K562 (cell line): ENCODE measurements around the gene CCN6. TPM values are rescaled to one million over a fixed set of nuclear protein-coding genes. Genes with fewer than 3 reads are reported as not detected.
A peak's percentile ranks its signal among the peaks of the same experiment; 100 is the strongest.

ENCODE experiments used
- ARID4B ChIP-seq: sonication (generic); formaldehyde crosslinking; IDR thresholded peaks from 2 replicates; pipeline ENCODE4 v1.8.0; 2022; ENCODE audit warnings: mild to moderate bottlenecking, missing genetic modification reagents
- BRD9 ChIP-seq: fragments of 450-650 bp; IDR thresholded peaks from 2 replicates; pipeline ENCODE4 v1.6.1; 2018; ENCODE audit warnings: low read depth; ENCODE audit not compliant: partially characterized antibody
- CC2D1A ChIP-seq: fragments of 450-650 bp; IDR thresholded peaks from 2 replicates; pipeline ENCODE4 v1.6.1; 2017; ENCODE audit warnings: mild to moderate bottlenecking
- CEBPG ChIP-seq, 3 experiments: fragments of 200-800 bp in 1 of 3; sonication (Bioruptor generic) in 1 of 3; sonication (generic) in 1 of 3; formaldehyde crosslinking in 1 of 3; IDR thresholded peaks in 2 of 3; conservative IDR thresholded peaks in 1 of 3; 2 replicates each; pipeline versions ENCODE4 v1.6.1 to v1.8.0; 2016 to 2022; ENCODE audit warnings: missing compliant biosample characterization in 2 of 3, missing genetic modification characterization in 2 of 3, mild to moderate bottlenecking in 1 of 3, missing genetic modification reagents in 1 of 3
- CTCF ChIP-seq, 3 experiments: IDR thresholded peaks in 2 of 3; conservative IDR thresholded peaks in 1 of 3; 2 replicates each; pipeline ENCODE4 v1.5.1; 2011 to 2012; ENCODE audit warnings: low read length in 3 of 3, mild to moderate bottlenecking in 3 of 3, control low read depth in 2 of 3, improper control_type of control experiment in 1 of 3, inconsistent platforms in 1 of 3, low read depth in 1 of 3, mixed read lengths in 1 of 3, moderate library complexity in 1 of 3; ENCODE audit not compliant: insufficient read depth in 2 of 3
- EP400 ChIP-seq: fragments of 450-650 bp; IDR thresholded peaks from 2 replicates; pipeline ENCODE4 v1.6.1; 2017; ENCODE audit warnings: antibody characterized with exemption, mild to moderate bottlenecking, moderate library complexity
- ERF ChIP-seq: fragments of 450-650 bp; formaldehyde crosslinking; IDR thresholded peaks from 2 replicates; pipeline ENCODE4 v1.4.0; 2020; ENCODE audit warnings: mild to moderate bottlenecking, mixed read lengths
- FOSL1 ChIP-seq: fragments of 200-800 bp; sonication (Bioruptor generic); conservative IDR thresholded peaks from 2 replicates; pipeline ENCODE4 v1.6.1; 2016; ENCODE audit warnings: missing genetic modification characterization, missing compliant biosample characterization
- GTF2F1 ChIP-seq: IDR thresholded peaks from 2 replicates; pipeline ENCODE4 v1.6.1; 2011; ENCODE audit warnings: low read depth, low read length, improper control_type of control experiment
- HCFC1 ChIP-seq: IDR thresholded peaks from 2 replicates; pipeline ENCODE4 v1.6.1; 2012; ENCODE audit warnings: low read depth, low read length, improper control_type of control experiment
- HDAC3 ChIP-seq: fragments of 450-650 bp; IDR thresholded peaks from 2 replicates; pipeline ENCODE4 v1.6.1; 2018; ENCODE audit warnings: borderline replicate concordance, mild to moderate bottlenecking, moderate library complexity; ENCODE audit not compliant: partially characterized antibody
- MYC ChIP-seq, 2 experiments: fragments of 250-450 bp in 1 of 2; sonication (Bioruptor Pico) in 1 of 2; IDR thresholded peaks; 2 replicates each; pipeline versions ENCODE4 v1.5.1 to v1.6.1; 2012 to 2021; ENCODE audit warnings: low read depth in 2 of 2, borderline replicate concordance in 1 of 2, improper control_type of control experiment in 1 of 2, low read length in 1 of 2, mild to moderate bottlenecking in 1 of 2, moderate library complexity in 1 of 2
- U2AF2 ChIP-seq: fragments of 200-400 bp; formaldehyde crosslinking; optimal IDR thresholded peaks from 2 replicates; pipeline ENCODE3; 2017; ENCODE audit warnings: low read depth, mild to moderate bottlenecking, low read length
- YY1 ChIP-seq, 3 experiments: IDR thresholded peaks; 2 replicates each; pipeline ENCODE4 v1.6.1; 2011; ENCODE audit warnings: low read length in 2 of 3, mild to moderate bottlenecking in 2 of 3, moderate library complexity in 2 of 3, borderline replicate concordance in 1 of 3, control low read depth in 1 of 3, low read depth in 1 of 3; ENCODE audit not compliant: insufficient read depth in 3 of 3, insufficient replicate concordance in 2 of 3, control insufficient read depth in 1 of 3, insufficient read length in 1 of 3; ENCODE audit errors: extremely low read depth in 1 of 3
- ZBTB17 ChIP-seq: fragments of 450-650 bp; formaldehyde crosslinking; IDR thresholded peaks from 2 replicates; pipeline ENCODE4 v1.4.0; 2020; ENCODE audit warnings: mild to moderate bottlenecking
- ZFX ChIP-seq: sonication (generic); formaldehyde crosslinking; IDR thresholded peaks from 2 replicates; pipeline ENCODE4 v1.8.0; 2022; ENCODE audit warnings: mild to moderate bottlenecking, missing genetic modification reagents, moderate library complexity
- ZNF212 ChIP-seq: fragments of 450-650 bp; formaldehyde crosslinking; IDR thresholded peaks from 2 replicates; pipeline ENCODE4 v1.4.0; 2020; ENCODE audit warnings: mild to moderate bottlenecking
- polyA plus RNA-seq, 8 experiments: library from polyadenylated mRNA; depleted of rRNA in 4 of 8; stranded (reverse) in 5 of 8; unstranded in 3 of 8; fragments of >200 nt; fragmentation: Nextera tagmentation in 2 of 8; fragmentation: Illumina TruSeq in 1 of 8; extraction: Ambion mirVana in 2 of 8; extraction: Trizol in 1 of 8; gene quantifications; 2 replicates each; pipeline versions ENCODE4 v1.2.1 to v1.2.3, GENCODE V29; 2011 to 2014; ENCODE audit warnings: inconsistent platforms in 1 of 8, missing spikeins in 1 of 8
- total RNA-seq, 7 experiments: library from RNA; depleted of rRNA in 6 of 7; stranded (reverse); fragments of >200 nt in 6 of 7; fragmentation: Illumina TruSeq in 2 of 7; extraction: Trizol in 2 of 7; gene quantifications; 2 replicates each; pipeline versions ENCODE4 v1.2.1 to v1.2.3, GENCODE V29; 2011 to 2021; ENCODE audit warnings: low replicate concordance in 1 of 7

CCN6 gene
- total and polyA plus RNA-seq, 9 of the 15 experiments (the other 6 are each of a cell fraction or from before 2014, with no cell fraction given), result 0.04 to 0.62 (median 0.21) TPM; not detected in 2

- TF ChIP-seq U2AF2, result no peak
- TF ChIP-seq CTCF (IDR thresholded peaks at IDR 0.05 in 2 of 3, conservative IDR thresholded peaks at IDR 0.05 in 1 of 3; ENCODE audit: insufficient read depth in 2 of 3, low read depth in 1 of 3, low read length in 3 of 3), result peak in 1 of 3 experiments; percentile 7; a peak in 1 of 6 replicates
- peak; percentile 17; the same call in 1 of the 2 replicates for TF ChIP-seq HCFC1
- TF ChIP-seq CEBPG (CRISPR knock-in tag; IDR thresholded peaks at IDR 0.05), result no peak
- TF ChIP-seq CEBPG (tag; conservative IDR thresholded peaks at IDR 0.05 in 1 of 2, IDR thresholded peaks at IDR 0.05 in 1 of 2), result 0 out of 4 replicates have a peak, but pooled peaks of 1 of the 2 experiments have one; percentile 39
- TF ChIP-seq ARID4B, result 0 out of 2 replicates have a peak, but pooled peaks have one; percentile 49
- TF ChIP-seq HDAC3, result peak; percentile 90
- peak in 2 of 3 experiments; percentile 54 to 72 for TF ChIP-seq YY1 (IDR thresholded peaks at IDR 0.05; ENCODE audit: borderline replicate concordance in 1 of 3, control insufficient read depth in 1 of 3, extremely low read depth in 1 of 3, insufficient read depth in 3 of 3, insufficient read length in 1 of 3, insufficient replicate concordance in 2 of 3, low read depth in 1 of 3, low read length in 2 of 3)
- TF ChIP-seq ZBTB17, result peak; percentile 7; the same call in 1 of the 2 replicates
- 0 out of 2 replicates have a peak, but pooled peaks have one; percentile 9 for TF ChIP-seq FOSL1
- TF ChIP-seq MYC (IDR thresholded peaks at IDR 0.05; ENCODE audit: low read depth, low read length), result peak; percentile 56; the same call in 1 of the 2 replicates
- TF ChIP-seq MYC (CRISPR knock-in tag; IDR thresholded peaks at IDR 0.05; ENCODE audit: borderline replicate concordance, low read depth), result peak; percentile 77; the same call in 1 of the 2 replicates
- peak; percentile 35; the same call in 1 of the 2 replicates for TF ChIP-seq GTF2F1
- TF ChIP-seq BRD9, result no peak
- TF ChIP-seq EP400, result peak; percentile 89
- TF ChIP-seq CC2D1A, result no peak; the same call in 1 of the 2 replicates
- TF ChIP-seq ERF (CRISPR knock-in tag), result peak; percentile 11; the same call in 1 of the 2 replicates
- TF ChIP-seq ZNF212 (CRISPR knock-in tag), result 0 out of 2 replicates have a peak, but pooled peaks have one; percentile 10
- TF ChIP-seq ZFX (CRISPR knock-in tag), result peak; percentile 59
These were observed 33.4 kb downstream of the CCN6 start, which contains the start of the genes FAM229B and TUBE1 (continued) for GRCh38 chr6:112087136-112087911.
